GM12878 (cell line): ENCODE data around the gene USP9X.

Source experiments
- CTCF ChIP-seq, 3 experiments: IDR thresholded peaks in 2 of 3; conservative IDR thresholded peaks in 1 of 3; 2 replicates each; pipeline ENCODE4 v1.5.1; 2011; ENCODE audit warnings: low read depth in 3 of 3, low read length in 3 of 3, mild to moderate bottlenecking in 3 of 3, control low read depth in 2 of 3, moderate library complexity in 2 of 3, inconsistent platforms in 1 of 3, mixed read lengths in 1 of 3; ENCODE audit not compliant: control insufficient read depth in 2 of 3, insufficient read depth in 1 of 3; ENCODE audit errors: extremely low read depth in 1 of 3
- JUNB ChIP-seq: IDR thresholded peaks from 2 replicates; pipeline ENCODE4 v1.6.1; 2016; ENCODE audit warnings: antibody characterized with exemption, mild to moderate bottlenecking
- PBX3 ChIP-seq: IDR thresholded peaks from 2 replicates; pipeline ENCODE4 v1.6.1; 2011; ENCODE audit warnings: mild to moderate bottlenecking, low read depth, low read length, moderate library complexity; ENCODE audit not compliant: insufficient replicate concordance
- POLR2A ChIP-seq: IDR thresholded peaks from 2 replicates; pipeline ENCODE4 v1.6.1; 2011; ENCODE audit warnings: low read depth, mild to moderate bottlenecking, low read length
- POLR2AphosphoS5 ChIP-seq: IDR thresholded peaks from 2 replicates; pipeline ENCODE4 v1.6.1; 2011; ENCODE audit warnings: mild to moderate bottlenecking, low read length, inconsistent platforms
- SRF ChIP-seq, 2 experiments: IDR thresholded peaks; 2 replicates each; pipeline ENCODE4 v1.6.1; 2011; ENCODE audit warnings: low read depth in 2 of 2, low read length in 2 of 2, mild to moderate bottlenecking in 1 of 2, moderate library complexity in 1 of 2

- TF ChIP-seq CTCF (IDR thresholded peaks at IDR 0.05 in 2 of 3, conservative IDR thresholded peaks at IDR 0.05 in 1 of 3; ENCODE audit: control insufficient read depth in 2 of 3, extremely low read depth in 1 of 3, insufficient read depth in 1 of 3, low read depth in 3 of 3, low read length in 3 of 3) (no peak), SRF (IDR thresholded peaks at IDR 0.05; ENCODE audit: low read depth in 2 of 2, low read length in 2 of 2) (no peak), PBX3 (no peak), JUNB (no peak), POLR2A (no peak), POLR2AphosphoS5 (no peak)
Observed at GRCh38 chrX:41128955-41129354, 43.7 kb downstream of the USP9X start.
